GM12874 (cell line): ENCODE measurements around the gene TUBB6.

Source experiments
- TF ChIP-seq, protein P1 (sequence below): IDR thresholded peaks from 2 replicates; pipeline ENCODE4 v1.5.1; 2011; ENCODE audit warnings: low read depth, mild to moderate bottlenecking, control low read depth, low read length, moderate library complexity; ENCODE audit not compliant: insufficient read depth

TUBB6 gene

DNA sequence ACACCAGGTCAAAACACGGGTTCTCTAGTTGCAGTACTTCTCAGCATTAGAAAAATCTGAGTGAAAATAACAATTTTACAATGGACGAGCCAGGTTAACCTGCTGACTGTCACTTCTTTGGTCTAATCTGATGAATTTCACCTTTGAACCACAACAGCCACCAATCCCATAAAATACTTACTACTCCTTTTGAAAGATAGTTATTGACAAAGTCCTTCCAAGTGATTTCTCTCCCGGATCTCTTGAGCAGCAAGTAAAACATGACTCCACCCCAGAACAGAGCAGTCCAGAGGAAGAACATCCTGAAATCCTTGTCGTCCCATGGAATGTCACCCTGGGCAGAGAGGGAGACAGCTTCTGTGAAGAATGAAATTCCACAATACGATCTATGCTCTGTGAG is 58.7 kb downstream of the TUBB6 start:
- TF ChIP-seq, protein P1, sequence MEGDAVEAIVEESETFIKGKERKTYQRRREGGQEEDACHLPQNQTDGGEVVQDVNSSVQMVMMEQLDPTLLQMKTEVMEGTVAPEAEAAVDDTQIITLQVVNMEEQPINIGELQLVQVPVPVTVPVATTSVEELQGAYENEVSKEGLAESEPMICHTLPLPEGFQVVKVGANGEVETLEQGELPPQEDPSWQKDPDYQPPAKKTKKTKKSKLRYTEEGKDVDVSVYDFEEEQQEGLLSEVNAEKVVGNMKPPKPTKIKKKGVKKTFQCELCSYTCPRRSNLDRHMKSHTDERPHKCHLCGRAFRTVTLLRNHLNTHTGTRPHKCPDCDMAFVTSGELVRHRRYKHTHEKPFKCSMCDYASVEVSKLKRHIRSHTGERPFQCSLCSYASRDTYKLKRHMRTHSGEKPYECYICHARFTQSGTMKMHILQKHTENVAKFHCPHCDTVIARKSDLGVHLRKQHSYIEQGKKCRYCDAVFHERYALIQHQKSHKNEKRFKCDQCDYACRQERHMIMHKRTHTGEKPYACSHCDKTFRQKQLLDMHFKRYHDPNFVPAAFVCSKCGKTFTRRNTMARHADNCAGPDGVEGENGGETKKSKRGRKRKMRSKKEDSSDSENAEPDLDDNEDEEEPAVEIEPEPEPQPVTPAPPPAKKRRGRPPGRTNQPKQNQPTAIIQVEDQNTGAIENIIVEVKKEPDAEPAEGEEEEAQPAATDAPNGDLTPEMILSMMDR = no peak

DNA sequence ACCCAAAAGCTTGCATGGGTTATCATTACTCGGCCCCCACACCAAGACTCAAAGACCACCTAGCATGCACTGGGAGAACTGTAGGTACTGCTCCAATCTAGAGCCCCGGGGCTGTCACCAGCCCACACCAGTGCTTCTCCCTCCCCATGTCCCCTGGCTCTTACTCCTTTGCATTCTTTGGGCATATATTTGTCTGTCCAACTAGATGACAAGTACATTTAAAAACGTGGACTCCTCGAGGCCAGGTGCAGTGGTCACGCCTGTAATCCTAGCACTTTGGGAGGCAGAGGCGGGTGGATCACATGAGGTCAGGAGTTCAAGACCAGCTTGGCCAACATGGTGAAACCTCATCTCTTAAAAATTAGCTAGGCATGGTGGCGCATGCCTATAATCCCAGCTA is 61.2 kb downstream of the TUBB6 start:
- TF ChIP-seq, protein P1 = no peak

DNA sequence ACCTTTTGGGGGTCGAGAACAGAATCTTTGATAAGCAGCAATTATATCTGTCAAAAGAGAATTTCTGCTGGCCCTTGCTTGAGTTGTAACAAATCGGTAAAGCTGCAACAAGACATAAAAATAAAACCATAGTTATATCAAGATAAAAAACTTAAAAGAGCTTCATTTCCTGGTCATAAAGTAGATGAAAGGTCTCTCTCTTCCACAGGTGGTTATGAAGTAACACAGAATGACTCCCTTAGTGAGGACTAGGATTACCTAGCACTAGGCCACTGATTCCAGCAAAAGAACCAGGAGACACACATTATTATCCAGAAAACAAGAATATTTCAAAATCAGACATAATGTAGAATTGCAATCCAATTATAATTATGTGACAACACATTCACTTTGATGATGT is 63.5 kb downstream of the TUBB6 start:
- TF ChIP-seq, protein P1 = no peak

DNA sequence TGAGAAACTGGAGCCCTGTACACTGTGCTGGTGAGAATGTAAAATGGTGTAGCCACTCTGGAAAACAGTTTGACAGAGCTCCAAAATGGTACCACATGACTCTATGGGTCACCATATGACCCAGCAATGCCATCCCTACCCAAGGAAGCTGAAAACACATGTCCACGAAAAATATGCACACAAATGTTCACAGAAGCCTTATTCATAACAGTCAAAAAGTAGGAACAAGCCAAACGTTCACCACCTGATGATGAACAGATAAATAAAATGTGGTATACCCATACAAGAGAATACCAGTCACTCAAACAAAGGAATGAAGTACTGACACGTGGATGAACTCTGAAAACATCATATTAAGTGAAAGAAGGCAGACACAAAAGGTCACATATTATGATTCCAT is 64.4 kb downstream of the TUBB6 start:
- TF ChIP-seq, protein P1 = no peak

DNA sequence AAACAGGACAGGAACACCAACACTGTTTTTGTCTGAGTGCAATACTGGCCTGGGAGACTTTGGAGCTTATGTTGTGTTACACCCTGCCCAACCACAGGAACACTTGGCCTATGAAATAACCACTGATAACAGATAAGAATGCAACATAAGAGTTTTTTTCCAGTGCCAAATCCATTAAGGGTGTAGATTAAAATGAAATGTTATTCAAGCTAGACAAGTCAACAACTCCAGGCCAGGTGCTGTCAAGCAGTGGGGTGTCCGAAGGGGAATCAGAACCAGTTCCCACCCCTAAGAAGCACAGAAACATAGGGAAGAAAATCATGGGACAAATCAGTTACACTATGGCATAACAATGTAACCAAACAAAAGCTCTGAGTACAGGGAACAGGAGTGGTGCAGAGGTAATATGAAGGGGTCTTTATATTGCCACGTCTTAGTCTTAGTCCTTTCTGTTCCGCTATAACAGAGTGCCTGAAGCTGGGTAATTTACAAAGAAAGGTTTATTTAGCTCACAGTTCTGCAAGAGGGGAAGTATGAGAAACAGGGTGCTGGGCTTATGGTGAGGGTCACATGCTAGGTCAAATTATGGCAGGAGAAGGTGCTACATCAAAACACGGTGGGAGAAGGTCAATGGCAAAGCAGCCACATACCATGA is 65.2 kb downstream of the TUBB6 start:
- TF ChIP-seq, protein P1 = no peak

DNA sequence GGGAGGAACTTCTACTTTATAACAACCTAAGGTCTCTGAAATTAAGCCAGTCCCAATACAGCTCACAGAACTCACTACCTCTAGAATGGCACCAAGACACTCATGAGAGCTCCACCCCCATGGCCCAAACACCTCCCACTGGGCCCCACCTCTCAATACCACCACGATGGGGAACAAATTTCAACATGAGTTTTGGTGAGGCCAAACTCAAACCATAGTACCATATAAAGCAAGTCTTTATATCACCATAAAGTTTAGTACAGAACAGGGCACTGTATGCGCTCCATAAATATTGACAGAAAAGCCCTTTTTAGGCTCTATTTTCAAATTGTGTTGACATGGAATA is 65.7 kb downstream of the TUBB6 start:
- TF ChIP-seq, protein P1 = no peak

DNA sequence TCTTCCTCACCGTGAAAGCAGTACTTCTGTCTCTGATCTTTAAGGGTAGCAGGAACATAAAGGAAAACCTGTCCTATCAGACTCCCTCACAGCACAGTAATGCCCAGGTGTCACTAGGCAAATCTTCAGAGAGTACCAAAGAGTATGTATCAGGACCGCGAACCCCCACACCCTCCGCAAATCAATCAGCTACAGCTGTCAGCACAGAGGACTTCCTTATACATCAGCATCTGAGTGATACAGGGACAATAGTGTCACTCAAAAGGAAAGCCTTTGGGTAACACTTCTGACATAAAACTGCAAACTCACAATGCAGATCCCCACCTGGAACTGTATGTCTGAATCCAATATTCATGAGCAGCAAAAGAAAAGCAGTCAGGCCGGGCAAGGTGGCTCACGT is 66.4 kb downstream of the TUBB6 start:
- TF ChIP-seq, protein P1 = no peak
